ENCODE measurements around the gene CX3CL1.
"Not testable (repeated sequence)": the region's sequence is repeated elsewhere in the genome, so short reads cannot be mapped to it uniquely, and the experiment has no call there.

CX3CL1 gene

GRCh38 chr16:57382535-57383275 is 10.4 kb downstream of the CX3CL1 start:
- DNase-seq (ENCODE audit: low read depth), result no peak

- no peak for DNase-seq (ENCODE audit: low read depth)
Observed at GRCh38 chr16:57383276-57384247, 11.3 kb downstream of the CX3CL1 start.

DNA sequence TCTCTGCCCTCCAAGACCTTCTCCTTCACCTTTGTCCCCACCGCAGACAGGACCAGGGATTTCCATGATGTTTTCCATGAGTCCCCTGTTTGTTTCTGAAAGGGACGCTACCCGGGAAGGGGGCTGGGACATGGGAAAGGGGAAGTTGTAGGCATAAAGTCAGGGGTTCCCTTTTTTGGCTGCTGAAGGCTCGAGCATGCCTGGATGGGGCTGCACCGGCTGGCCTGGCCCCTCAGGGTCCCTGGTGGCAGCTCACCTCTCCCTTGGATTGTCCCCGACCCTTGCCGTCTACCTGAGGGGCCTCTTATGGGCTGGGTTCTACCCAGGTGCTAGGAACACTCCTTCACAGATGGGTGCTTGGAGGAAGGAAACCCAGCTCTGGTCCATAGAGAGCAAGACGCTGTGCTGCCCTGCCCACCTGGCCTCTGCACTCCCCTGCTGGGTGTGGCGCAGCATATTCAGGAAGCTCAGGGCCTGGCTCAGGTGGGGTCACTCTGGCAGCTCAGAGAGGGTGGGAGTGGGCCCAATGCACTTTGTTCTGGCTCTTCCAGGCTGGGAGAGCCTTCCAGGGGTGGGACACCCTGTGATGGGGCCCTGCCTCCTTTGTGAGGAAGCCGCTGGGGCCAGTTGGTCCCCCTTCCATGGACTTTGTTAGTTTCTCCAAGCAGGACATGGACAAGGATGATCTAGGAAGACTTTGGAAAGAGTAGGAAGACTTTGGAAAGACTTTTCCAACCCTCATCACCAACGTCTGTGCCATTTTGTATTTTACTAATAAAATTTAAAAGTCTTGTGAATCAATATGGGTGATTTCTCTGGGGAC is 12.2 kb downstream of the CX3CL1 start:
- DNase-seq (ENCODE audit: low read depth), result no peak

- DNase-seq (ENCODE audit: low read depth), result no peak
Observed at GRCh38 chr16:57385083-57385482, 12.8 kb downstream of the CX3CL1 start.

DNA sequence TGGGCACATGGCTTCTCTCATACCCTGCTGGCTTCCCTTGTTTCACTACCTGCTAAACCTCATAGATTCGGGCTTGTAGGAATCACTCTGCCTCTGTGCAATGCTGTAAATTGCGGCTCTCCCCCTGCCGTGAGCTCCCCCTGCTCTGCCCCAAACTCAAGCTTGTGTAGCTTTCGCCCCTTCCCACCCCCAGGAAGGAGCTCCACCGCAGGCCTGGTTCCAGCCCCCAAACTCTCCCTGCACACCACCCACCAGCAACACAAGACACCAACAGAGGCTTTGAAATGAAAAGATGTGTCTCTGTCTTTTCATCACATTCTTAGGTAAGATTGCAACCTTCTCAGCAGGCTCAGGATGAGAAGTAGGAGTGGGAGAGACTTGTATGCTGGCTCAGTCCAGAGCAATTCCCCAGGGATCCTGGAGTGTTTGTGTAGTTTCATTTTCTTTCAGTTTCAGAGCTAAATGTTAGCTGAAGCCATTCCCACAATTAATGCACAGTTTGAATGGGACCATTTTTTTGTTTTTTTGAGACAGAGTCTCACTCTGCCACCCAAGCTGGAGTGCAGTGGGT is 14.2 kb downstream of the CX3CL1 start:
- DNase-seq (ENCODE audit: low read depth), result no peak

DNA sequence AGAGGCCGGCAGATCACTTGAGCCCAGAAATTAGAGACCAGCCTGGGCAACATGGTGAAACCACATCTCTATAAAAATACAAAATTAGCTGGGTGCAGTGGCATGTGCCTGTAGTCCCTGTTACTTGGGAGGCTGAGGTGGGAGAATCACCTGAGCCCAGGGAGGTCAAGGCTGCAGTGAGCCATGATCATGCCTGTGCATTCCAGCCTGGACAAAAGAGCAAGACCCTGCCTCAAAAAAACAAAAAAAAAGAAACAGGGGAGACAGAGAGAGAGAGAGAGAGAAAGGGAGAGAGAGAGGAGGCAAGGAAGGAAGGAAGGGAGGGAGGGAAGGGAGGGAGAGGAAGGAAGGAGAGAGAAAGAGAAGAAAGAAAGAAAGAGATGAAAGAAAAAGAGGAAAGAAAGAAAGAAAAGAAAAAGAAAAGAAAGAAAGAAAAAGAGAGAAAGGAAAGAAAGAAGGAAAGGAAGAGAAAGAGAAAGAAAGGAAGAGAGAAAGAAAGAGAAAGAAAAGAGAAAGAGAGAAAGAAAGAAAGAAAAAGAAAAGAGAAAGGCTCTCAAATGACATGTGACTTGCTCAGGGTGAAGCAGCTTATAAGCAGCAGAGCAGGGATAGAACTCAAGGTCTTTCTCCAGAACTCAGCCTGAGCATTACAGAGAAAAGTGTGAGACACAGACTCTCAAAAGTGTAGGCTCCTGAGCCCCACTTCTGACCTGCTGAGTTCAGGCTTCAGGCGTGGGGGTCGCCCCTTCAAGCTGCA is 15.5 kb downstream of the CX3CL1 start:
- no peak for DNase-seq (ENCODE audit: low read depth)

DNA sequence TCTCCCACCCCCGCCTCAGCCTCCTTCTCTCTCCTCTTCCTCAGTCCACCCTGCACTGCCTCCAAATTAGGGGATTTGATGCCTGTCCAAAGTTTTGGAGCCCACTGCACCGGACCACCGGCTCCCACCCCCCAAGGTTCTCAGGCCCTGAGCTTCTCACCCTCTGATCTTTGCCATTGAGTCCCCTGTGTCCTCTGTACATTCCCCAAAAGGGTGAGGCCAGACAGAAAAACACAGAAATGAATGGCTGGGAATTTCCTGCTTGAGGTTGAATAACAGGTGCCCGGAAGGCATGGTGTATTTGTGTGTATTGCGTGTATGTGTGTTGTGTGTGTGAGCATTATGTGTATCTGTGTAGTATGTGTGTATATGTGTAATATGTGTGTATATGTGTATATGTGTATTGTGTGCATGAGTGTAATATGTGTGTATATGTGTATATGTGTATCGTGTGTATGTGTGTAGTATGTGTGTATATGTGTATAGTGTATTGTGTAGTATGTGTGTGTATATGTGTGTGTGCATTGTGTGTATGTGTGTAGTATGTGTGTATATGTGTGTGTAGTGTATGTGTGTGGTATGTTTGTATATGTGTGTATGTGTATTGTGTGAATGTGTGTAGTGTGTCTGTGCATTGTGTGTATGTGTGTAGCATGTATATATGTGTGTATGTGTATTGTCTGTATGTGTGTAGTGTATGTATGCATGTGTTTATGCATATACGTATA is 16.2 kb downstream of the CX3CL1 start:
- no peak for DNase-seq (ENCODE audit: low read depth)

DNA sequence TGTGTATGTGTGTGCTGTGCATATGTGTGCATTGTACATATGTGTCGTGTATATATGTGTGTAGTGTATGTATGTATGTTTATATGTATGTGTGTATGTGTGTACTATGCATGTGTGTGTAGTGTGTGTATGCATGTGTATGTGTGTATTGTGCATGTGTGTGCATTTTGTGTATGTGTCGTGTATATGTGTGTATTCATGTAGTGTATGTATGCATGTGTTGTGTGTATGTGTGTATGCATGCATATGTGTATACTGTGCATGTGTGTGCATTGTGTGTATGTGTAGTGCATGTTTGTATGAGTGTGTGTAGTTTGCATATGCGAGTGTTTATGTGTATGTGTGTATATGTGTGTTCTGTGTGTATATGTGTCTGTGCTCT is 16.8 kb downstream of the CX3CL1 start:
- DNase-seq (ENCODE audit: low read depth), result no peak

DNA sequence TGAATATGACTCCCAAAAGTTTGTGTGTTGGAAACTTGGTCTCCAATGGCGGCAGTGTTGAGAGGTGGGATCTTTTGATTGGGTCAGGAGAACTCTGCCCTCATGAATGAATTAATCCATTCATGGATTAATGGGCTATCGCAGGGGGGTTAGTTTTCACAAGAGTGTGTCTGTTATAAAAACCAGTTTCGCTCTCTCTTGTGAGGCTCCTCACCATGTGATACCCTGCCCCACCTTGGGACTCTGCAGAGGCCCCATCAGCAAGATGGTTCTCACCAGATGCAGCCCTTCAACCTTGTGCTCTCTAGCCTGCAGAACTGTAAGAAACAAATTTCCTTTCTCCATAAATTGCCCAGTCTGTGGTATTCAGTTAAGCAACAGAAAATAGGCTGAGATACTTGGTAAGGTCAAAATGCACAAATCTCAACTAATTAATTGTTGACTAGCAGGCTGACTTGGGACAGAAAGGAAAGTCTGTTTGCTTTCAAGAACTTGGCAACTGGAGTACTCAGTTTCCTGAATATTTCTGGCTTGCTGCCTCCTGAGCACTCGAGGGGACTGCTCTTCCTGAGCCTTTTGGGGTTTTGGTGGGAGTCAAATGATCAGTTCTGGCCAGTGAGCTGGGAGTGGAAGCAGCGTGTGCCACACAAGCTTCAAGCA is 18.5 kb downstream of the CX3CL1 start:
- DNase-seq (ENCODE audit: low read depth), result no peak

- DNase-seq (ENCODE audit: low read depth), result no peak
Observed at GRCh38 chr16:57391300-57391699, 19.0 kb downstream of the CX3CL1 start.

- DNase-seq (ENCODE audit: low read depth), result no peak
Observed at GRCh38 chr16:57391708-57392107, 19.4 kb downstream of the CX3CL1 start.

DNA sequence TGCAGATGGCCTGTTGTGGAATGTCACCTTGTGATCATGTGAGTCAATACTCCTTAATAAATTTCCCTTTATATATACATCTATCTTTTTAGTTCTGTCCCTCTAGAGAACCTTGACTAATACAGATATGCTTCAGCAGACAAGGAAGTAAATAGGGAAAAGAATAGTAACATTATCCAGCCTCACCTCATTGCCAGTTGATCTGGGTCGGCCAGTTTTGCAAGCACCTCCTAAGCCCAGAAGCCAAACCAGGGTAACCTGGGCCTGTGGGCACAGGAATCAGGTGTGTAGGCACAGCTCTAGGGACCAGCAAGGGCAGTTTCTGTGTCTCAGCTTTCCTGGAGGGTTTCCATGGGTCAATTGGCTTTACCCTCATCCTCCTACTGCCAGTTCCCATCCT is 20.4 kb downstream of the CX3CL1 start:
- no peak for DNase-seq (ENCODE audit: low read depth)

DNA sequence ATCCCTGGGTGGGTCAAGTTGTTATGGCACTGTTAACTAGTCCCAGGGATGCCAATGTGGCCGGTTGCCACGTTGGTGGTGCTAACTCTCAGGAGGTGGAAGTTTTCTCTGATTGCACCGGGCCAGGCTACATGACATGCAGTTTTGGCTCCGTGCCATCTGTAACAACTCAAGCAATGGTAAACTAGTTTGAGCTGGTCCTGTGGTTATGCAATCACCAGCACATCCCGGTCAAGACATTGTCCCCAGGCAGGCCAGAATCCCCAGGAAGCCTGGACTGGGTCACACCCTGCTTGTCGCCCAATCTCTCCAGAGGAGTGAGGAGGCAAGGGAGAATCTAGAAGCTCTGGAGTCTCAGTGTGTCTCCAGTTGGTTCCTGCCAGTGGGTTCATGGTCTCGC is 22.2 kb downstream of the CX3CL1 start:
- DNase-seq (ENCODE audit: low read depth), result no peak

- no peak for DNase-seq (ENCODE audit: low read depth)
Observed at GRCh38 chr16:57395026-57395425, 22.7 kb downstream of the CX3CL1 start.

DNA sequence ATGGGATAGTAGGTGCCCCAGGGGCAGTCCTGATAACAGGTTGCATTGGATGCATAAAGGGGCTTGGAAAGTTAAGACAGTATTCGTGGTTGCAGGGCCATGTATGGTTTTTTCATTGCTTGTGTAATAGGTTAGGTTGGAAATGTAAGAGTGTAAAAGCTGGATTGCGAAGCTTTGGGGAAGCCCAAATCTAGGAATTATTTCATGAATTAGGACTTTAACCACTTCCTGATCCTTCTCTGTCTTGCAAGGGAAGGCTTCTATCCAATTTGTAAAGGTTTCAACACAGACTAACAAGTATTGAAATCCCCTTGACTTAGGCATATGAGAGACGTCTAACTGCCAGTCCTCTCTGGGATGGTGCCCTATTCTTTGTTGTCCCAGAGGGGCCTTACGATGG is 24.5 kb downstream of the CX3CL1 start:
- DNase-seq (ENCODE audit: low read depth), result no peak

DNA sequence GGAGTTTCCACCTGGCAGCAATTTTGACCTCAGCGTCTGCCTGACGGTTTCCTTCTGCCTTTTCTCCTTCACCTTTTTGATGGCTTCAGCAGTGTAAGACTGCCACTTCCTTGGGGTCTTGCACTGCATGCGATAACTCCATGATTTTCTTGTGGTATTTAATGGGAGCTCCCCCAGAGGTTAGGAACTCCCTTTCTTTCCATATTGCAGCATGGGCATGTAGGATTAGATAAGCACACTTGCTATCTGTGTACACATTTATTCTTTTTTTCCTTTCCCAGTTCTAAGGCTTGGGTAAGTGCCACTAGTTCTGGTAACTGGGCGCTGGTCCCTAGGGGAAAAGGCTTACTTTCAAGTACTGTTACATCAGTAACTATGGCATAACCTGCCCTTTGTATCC is 25.2 kb downstream of the CX3CL1 start:
- not testable (repeated sequence) for DNase-seq (ENCODE audit: low read depth)

GRCh38 chr16:57401943-57402640 is 29.8 kb downstream of the CX3CL1 start:
- DNase-seq (ENCODE audit: low read depth), result no peak

- no peak for DNase-seq (ENCODE audit: low read depth)
Observed at GRCh38 chr16:57403965-57404817, 31.9 kb downstream of the CX3CL1 start, which contains the start of gene CCL17. Gene CCL17, plus strand, starts transcription at chr16:57404767. Its CDS starts 9,166 bp downstream, at chr16:57413933.
